LHCN-M2 (cell line): ENCODE results near the gene CAMKMT. TPM values are rescaled to one million over a fixed set of nuclear protein-coding genes. Genes with fewer than 3 reads are reported as not detected.
A peak's percentile ranks its signal among the peaks of the same experiment; 100 is the strongest.

Source experiments
- DNase-seq: peaks from one replicate; pipeline ENCODE4 v3.0.0-alpha.2; 2012; ENCODE audit warnings: low read depth
- total RNA-seq: library from RNA; depleted of rRNA; stranded (reverse); fragments of >200 nt; gene quantifications from 2 replicates; pipeline ENCODE4 v1.2.3, GENCODE V29; 2014

CAMKMT gene
- total RNA-seq, 1 experiment from 2014 or later, result 10.1 TPM

DNA sequence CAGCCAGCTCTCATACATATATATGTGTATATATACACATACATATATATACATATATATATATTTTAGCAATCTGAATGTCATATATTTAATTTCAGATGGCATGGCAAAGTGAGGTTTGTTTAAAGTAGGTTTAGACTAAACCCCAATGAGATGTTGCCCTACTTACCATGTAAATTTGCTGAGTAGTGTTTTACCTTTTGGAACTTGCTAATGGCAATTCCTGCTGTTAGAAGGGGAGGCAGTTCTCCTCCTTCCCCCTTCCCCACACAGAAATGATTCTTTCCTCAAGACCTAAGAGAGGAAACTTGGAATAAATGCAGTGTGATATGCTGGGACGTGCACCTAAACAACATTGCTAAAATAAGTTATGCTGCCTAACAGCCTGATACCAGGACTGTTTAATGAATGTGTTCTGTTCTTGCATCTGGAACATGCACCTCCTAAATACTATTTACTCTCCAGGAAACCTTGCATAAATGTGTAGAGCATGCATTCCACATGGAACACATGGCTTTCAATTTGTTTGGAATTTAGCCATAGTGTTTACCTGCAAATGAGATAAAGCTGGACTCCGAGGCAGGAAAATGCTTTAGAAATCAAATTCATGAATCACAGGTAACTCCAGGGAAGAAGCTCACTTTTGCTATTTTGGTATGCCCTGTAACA, 326.8 kb downstream of the CAMKMT start:
- no peak for DNase-seq

DNA sequence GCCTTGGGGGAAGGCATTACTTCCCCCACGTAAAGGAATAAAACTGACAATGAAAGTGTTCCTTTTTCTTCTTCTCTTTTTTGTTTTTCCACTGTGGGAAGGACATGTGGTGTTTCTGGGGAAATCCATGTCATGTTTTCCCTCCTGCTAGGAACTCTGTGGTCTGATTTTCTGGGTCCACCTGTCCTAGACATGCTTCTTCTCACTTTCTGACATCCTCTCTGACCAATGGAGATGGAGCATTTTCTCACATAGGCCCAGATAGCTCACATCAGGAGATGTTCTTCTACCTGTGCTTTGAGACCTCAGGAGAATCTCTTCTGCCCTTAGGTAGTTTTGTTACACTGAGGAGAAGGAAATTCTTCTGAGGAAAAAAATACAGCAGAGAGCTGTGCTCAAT, 327.8 kb downstream of the CAMKMT start:
- no peak for DNase-seq

DNA sequence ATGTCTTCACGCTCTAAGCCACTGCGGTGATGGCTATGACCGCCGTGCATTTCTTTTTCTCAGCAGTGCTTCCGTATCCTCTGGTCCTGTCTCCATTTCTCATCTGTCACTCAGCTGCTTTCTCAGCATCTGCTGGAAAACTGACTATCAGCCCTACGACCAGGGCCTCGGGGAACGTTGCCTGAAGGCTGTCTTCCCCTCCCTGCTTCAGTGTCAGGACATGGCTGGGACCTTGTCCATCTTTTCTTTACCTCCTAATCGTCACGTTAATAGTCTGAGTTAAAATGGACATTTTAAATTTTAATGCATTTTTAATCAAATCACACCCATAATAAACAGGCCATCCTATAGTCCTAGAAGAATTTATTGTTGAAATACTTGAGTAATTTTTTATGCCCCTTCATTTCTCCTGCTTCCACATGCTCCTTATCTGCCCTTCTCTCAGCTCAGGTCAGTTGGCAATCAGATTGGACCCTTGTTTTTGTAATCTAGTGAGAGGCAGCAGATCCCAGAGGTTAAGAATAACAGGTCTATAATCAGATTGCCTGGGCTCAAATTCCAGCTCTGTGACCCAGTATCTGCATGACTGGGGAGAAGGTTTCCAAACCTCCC, 329.5 kb downstream of the CAMKMT start:
- no peak for DNase-seq

DNA sequence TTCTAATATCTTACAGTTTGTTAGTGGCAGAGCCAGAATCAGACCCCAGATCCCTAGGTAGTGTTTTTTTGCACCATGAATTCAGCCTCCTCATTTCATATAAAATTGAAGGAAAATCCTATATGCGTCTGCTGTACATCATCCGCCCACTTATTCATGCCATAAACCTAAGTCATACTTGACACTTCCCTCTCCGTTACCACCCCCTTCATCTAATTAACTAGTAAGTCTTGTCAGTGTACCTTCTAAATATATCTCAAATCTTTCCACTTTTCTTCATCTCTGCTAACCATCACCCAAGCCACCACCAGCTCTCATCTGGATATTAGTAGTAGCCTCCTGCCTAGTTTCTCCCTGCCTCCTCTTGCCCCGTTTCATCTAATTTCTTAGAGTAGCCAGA, 331.1 kb downstream of the CAMKMT start:
- no peak for DNase-seq

DNA sequence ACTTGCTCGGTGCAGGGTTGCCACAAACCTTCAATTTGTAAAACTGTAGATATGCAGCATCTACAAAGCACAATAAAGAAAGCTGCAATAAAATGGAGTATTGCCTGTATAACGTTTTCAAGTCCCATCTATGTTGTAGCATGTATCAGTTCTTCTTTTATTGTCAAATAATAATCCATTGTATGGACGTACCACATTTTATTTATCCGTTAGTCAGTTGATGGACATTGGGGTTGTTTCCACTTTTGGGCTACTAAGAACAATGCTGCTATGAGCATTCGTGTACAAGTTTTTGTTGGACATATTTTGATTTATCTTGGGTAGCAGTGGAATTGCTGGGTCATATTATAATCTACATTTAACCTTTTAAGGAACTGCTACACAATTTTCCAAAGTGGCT, 339.1 kb downstream of the CAMKMT start:
- DNase-seq, result no peak

DNA sequence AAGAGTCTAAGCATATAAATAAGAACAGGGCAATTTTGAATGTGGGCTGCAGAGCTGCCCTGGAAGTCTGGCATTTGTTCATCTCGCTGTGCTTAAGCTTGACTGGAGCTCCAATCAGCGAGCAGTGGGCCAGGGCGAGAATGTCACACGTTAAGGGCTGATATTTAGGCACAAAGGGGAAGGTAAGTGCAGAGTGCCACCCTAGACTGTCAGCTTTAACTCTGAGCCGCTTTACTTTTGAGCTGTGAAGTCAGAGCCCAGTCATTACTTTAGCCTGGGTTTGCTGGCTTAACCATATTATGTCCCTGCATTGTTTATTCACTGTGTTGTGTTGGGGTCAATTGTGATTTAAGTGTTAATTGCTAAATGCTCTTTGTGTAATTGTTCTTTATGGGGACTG, 343.6 kb downstream of the CAMKMT start:
- DNase-seq, result no peak

DNA sequence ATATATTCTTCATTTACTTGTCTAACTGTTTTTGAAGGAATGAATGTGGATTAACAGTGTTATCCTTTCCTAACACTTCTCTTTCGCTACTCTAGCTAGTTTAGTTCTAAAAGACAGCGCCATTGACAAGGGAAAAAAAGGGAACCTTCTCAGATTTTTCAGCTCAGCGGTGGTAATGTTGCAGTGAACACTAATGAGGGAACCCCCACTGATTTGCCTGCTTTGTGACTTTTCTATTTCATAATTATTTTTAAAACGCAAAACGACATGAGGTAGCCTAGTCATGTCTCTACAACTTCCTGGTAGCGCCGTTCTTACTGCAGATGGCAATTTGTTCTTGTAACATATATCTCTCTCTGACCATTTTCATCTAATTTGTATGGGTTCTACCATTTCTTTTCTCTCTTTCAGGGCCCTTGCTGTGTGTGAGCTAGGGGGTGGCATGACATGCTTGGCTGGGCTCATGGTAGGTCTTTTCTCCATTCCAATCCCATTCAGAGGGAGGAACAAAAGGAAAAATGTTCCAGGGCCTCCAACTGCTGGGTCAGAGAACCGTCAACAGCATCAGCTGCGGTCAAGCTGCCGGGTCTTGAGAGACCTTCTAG, 344.2 kb downstream of the CAMKMT start:
- no peak for DNase-seq

DNA sequence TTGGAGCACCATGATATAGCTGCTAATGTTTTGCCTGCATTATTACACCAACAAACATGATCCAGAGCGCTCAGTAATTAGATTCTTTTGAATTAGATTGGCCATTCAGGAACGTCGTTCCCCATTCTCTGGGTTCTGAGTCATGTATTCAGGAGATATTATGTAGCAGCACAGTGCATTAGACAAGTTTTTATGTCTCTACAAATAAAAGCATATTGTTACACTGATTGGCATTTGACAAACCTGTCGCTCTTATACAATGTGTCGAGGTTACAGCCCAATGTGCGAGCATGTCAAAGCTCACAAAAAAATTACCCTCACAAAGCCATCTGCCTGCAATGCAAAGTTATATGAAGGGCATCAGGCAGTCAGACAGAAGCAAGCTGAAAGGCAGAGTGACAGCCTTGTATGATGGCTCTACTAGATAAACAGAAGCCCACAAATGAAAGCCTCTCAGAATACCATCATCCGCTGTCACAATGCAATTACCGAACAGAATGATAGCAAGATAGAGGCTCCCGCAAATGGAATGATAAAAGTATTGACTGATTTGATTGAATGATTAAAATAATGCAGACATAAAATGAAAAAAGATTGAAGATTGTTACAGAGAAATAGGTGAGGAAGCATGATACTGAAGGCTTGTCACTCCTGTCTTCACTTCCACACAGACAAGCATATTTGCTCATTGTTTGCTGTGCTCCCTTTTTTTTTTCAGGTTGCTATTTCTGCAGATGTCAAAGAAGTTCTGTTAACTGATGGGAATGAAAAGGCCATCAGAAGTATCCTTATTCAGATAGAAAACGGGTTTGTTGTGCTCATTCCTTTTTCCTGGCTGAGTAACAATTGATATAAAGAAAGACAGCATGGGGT, 345.2 kb downstream of the CAMKMT start:
- DNase-seq, result no peak

DNA sequence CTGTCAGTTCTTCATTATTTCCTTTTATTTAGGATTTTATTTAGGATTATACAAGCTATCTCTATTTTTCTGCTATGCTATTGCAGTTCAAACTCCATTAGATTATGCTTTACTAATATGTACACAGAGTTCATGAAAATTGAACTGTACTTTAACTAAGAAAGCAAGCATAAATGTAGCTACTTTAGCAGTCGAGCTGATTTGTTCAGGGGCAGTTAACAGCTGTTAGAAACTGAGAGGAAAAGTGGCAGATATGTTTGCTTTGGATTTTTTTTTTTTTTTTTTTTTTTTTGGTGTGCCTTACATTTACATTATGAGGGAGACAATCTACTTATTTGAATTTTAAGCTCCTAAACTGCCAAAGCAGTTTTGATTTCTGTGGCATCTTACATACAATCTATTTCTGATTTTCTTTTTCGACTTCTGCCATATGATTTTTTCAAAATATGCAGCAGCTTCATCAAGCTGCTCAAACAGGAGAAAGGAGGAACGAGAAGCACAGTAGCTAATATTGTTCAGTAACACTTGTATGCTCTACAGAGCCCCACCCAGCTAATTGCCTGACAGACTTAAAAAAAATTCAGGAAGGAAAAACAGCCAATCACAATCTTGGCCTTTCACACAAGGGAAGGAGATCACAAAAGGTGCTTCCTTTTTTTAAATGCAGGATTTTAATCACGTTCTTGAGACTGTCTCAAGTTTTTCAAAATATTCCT, 346.4 kb downstream of the CAMKMT start:
- DNase-seq, result no peak

DNA sequence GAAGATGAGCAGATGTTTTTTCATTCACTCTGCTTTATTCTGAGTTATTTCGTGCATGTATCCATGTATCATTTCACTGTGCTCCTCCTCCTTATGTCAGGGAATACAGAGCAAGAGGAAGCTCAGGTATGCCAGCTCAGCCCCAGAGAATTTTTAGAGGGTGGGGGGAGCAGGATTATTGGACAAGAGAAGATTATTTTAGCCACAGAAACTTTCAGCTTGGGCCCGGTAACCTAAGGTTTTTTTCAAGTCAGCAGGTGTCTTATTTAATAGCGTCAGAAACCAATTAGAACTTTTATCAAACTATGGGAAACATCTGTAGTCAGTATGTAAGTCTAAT, 346.9 kb downstream of the CAMKMT start:
- no peak for DNase-seq

DNA sequence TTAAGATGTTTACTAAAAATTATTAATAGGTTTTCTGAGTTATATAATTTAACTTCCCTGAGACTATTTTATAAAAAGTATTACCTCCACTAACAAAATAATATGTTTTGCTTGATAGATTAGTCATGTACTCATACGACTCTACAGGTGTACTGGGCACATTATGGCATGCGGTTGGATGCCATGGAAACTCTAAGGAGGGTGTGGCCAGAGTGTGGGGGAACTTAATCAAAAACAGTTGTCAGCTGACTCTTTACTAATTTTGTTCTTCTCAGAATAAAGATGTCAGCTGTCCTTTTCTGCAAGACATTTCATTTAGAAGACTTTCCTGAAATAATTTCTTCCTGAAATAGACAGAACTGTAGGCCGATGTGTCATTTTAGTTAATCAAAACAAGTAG, 351.4 kb downstream of the CAMKMT start:
- DNase-seq, result no peak

DNA sequence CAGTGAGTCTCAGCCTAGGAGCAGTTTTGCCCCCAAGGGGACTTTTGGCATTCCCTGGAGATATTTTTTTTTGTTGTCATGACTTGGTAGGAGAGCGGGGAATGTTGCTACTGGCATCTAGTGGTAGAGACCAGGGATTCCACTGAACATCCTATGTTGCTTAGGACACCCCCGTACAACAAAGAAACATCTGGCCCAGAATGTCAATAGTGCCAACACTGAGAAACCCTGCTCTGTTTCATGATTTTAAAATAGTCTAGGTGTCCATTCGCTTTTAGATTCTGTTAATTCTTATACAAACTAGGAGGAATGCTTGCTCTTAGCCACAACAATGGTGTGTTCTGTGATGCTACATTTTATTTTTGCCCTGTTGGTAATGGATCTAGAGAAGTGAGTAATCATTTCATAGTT, 353.9 kb downstream of the CAMKMT start:
- DNase-seq, result peak; percentile 82

DNA sequence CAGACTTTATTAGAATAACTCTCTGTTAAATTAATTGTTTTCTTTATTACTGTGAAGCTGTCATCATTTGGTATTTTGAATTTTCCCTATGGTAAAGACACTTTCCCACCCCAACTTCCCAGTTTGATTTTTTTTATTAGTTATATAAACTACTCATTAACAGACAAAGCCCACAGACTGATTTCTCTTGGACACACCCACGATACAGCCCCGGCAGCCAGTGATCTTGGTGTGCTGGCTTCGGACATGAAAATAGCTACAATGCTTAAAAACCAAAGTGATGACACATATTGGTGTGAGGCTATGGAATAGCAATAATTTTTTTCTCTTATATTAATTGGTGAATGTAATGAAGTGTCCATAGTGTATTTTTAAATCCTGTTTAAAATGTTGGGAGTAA, 354.4 kb downstream of the CAMKMT start:
- peak; percentile 54 for DNase-seq

DNA sequence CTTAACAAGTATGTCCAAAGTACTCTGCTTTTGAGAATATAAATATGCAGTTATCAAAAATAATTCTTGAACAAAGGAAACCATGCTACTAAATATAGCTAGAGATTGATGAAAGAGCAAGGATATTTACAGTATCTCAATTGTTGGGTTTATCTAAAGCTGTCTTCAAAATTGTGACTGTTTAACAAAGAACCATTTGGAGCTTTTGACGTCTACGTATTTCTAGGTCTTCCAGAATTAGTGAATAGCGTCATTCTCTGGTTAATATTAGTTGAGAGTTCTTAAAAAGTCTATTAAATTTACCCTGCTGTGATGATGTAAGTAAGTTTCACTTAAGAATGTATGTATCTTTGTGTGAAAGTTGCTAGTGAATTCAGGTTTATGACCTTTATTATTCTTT, 356.7 kb downstream of the CAMKMT start:
- DNase-seq, result no peak

DNA sequence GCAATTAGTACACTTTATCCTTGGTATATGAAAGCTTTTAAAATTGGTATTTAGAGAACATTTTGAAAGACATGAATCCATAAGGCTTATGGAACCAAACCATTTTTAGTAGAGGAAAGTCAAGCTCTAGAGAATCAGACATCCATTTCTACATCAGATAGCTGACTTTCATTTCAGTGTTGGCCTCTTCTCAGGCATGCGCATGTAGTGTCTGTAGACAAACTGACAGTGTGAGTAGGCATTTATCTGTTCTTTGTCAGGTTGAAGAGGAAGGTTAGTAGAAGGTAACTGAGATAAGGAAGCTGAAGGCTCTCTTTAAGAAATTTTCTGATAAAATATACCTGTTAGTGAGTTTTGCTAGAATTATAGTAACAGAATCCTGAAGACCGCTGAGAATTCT, 357.8 kb downstream of the CAMKMT start:
- DNase-seq, result no peak

DNA sequence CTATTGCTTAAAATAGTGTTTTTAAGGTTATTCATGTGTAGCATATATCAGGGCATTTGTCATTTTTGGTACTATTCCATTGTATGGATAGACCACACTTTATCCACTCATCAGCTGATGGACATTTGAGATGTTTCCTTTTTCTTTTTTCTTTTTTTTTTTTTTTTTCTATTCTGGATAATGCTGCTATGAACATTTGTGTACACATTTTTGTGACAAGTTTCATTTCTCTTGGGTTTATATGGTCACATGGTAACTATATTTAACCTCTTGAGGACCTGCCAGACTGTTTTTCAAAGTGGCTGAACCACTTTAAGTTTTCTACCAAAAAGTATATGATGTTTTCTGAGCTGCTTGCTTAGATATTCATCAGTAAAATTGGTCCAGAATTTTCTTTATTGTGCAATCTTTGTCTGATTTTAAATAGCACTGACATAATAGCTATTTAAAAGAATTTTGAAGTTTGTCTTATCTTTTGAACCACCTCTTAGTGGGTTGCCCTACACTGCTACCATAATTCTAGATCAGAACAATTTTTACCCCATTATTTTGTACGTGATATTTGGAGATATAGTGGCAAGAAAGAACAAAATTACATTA, 360.4 kb downstream of the CAMKMT start:
- peak; percentile 12 for DNase-seq

DNA sequence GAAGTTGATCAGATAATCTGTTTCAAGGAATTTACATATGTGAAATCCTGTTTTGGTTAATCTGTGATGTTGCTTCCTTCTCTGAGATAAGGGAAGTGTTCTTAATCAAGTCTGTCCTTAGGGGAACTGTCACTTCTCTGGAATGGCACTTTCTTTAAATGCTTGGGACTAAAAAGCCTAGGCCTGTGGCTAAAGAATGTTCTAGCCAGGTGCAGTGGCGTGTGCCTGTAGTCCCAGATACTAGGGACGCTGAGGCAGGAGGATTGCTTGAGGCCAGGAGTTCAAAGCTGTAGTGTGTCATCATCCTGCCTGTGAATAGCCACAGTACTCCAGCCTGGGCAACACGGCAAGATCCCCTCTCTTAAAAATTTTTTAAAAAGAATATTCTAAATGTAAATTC, 362.2 kb downstream of the CAMKMT start:
- DNase-seq, result no peak

DNA sequence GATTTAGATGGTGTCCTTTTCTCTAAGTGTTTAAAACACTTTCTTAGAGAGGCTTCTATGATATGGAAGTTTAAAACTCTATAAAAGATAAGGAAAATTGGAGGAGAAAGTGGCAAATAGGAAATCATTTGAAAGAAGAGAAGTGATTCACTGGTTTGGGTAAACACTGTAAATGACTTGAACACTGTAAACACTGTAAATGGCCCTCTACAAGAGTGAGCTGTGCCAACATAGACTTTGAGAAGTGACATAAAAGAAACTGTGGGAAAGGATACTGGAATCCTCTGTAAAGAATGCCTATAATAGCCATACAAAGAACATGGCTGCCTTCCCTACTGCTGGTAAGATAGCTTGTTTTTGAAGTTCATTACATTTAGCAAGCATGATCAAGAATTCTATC, 368.8 kb downstream of the CAMKMT start:
- no peak for DNase-seq

DNA sequence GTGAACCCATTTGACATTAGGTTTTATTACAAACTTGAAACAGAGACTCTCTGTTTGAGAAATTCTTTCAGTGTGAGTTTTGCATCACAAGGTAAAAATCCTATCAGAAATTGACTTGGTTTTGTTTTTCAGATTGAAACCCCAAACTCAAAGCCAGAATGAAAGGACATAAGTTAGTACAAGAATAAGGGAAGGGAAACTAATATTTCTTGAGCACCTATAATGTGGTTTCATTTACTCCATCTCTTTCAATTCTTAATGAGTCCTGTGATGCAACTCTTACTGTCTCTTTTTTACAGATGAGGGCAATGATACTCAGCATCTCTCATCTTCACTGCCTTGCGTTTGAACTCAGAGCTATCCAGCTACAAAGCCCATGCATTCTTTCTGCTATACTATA, 369.8 kb downstream of the CAMKMT start:
- DNase-seq, result no peak

DNA sequence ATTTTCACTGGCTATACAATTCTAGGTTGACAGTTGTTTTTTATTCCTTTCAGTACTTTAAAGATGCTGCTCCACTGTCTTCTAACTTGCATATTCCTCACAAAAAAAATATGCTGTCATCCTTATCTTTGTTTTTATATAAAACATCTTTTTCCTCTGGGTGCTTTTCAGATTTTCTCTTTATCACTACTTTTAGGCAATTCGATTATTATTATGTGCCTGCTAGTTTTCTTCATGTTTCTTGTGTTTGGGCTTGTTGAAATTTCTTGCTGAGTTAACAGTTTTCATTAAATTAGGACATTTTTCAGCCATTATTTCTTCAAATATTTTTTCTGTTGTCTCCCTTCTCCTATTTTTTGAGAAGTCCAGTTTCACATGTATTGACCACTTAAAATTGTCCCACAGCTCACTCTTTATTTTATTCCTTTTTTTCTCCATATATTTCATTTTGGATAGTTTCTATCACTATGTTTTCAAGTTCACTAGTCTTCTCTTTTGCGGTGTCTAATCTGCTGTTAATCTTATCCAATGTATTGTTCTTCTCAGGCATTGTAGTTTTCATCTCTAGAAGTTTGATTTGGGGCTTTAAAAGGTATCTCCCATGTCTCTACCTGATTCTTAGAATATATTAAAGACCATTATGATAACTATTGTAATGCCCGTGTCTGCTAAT, 374.7 kb downstream of the CAMKMT start:
- DNase-seq, result no peak

DNA sequence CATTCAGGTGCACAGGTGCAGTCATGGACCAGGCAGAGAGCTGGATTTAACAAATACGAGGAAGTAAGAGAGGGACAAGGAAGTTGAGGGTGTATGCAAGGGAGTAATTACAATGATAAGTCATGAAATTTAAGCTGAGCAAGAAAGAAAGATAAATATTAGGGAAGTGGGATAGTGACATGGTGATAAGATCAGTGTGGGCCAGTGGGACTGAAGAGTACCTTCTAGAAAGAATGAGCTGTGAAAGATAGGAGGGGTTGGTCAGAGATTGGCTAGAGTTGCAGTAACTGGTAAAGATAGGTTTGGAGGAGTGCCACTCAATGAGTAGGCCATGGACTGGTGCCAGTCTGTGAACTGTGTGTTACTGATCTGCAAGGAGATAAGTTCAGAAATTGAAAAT, 378.9 kb downstream of the CAMKMT start:
- peak; percentile 17 for DNase-seq
